Measurements from ENCODE around the gene CAMSAP2.

- TF ChIP-seq CTCF (IDR thresholded peaks at IDR 0.05): no peak
- no peak for TF ChIP-seq POLR2A (IDR thresholded peaks at IDR 0.05)
- no peak for TF ChIP-seq POLR2AphosphoS5 (IDR thresholded peaks at IDR 0.05)
- no peak for TF ChIP-seq EP300 (IDR thresholded peaks at IDR 0.05; ENCODE audit: low read depth)
Observed at GRCh38 chr1:200856716-200857357, 118.1 kb downstream of the CAMSAP2 start.
